ENCODE data around the gene KRT75.

GRCh38 chr12:52380271-52380694 lies 53.9 kb downstream of the KRT75 start:
- TF ChIP-seq POLR2A (IDR thresholded peaks at IDR 0.05): no peak
- TF ChIP-seq, protein P1, sequence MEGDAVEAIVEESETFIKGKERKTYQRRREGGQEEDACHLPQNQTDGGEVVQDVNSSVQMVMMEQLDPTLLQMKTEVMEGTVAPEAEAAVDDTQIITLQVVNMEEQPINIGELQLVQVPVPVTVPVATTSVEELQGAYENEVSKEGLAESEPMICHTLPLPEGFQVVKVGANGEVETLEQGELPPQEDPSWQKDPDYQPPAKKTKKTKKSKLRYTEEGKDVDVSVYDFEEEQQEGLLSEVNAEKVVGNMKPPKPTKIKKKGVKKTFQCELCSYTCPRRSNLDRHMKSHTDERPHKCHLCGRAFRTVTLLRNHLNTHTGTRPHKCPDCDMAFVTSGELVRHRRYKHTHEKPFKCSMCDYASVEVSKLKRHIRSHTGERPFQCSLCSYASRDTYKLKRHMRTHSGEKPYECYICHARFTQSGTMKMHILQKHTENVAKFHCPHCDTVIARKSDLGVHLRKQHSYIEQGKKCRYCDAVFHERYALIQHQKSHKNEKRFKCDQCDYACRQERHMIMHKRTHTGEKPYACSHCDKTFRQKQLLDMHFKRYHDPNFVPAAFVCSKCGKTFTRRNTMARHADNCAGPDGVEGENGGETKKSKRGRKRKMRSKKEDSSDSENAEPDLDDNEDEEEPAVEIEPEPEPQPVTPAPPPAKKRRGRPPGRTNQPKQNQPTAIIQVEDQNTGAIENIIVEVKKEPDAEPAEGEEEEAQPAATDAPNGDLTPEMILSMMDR (IDR thresholded peaks at IDR 0.05): peak in 5 of 7 experiments; percentile 16 to 54 (median 34)
- TF ChIP-seq EP300 (IDR thresholded peaks at IDR 0.05): no peak

Data from stomach (tissue), 4 donors.